ENCODE data around the gene LCN9.

DNA sequence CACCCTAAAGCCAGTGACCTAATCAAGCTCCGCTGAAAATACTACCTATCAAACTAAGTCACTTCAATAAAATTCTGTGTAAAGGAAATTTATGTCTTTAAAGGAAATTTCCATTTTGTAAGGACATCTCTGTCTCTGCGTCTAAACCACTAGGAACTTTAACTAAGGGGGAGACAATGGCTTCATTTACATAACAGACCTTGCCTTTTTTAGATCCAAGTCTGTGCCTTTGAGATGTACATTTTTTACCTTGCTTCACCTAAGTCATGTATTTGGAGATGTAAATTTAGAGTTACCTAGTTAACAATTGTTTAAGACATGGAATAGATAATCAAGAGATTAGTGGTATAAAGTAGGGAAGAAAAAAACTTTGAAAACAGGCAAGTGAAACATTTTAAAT is 13.6 kb upstream of the LCN9 start:
- TF ChIP-seq, protein P1, sequence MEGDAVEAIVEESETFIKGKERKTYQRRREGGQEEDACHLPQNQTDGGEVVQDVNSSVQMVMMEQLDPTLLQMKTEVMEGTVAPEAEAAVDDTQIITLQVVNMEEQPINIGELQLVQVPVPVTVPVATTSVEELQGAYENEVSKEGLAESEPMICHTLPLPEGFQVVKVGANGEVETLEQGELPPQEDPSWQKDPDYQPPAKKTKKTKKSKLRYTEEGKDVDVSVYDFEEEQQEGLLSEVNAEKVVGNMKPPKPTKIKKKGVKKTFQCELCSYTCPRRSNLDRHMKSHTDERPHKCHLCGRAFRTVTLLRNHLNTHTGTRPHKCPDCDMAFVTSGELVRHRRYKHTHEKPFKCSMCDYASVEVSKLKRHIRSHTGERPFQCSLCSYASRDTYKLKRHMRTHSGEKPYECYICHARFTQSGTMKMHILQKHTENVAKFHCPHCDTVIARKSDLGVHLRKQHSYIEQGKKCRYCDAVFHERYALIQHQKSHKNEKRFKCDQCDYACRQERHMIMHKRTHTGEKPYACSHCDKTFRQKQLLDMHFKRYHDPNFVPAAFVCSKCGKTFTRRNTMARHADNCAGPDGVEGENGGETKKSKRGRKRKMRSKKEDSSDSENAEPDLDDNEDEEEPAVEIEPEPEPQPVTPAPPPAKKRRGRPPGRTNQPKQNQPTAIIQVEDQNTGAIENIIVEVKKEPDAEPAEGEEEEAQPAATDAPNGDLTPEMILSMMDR (optimal IDR thresholded peaks at IDR 0.05 in 1 of 3, IDR thresholded peaks at IDR 0.05 in 1 of 3, conservative IDR thresholded peaks at IDR 0.05 in 1 of 3; ENCODE audit: extremely low read depth in 1 of 3, insufficient read depth in 2 of 3, low read length in 3 of 3) = no peak
- TF ChIP-seq EZH2 (IDR thresholded peaks at IDR 0.05; ENCODE audit: low read length) = no peak
